Psoas muscle (tissue), 8 donors: ENCODE data around the gene KSR1. TPM values are rescaled to one million over a fixed set of nuclear protein-coding genes. Genes with fewer than 3 reads are reported as not detected.

Experiments
- ATAC-seq, 4 donors: fragments of 200-7000 bp; cut with Tn5 transposase; one replicate each; pipeline ENCODE4 v1.9.1; 2020; ENCODE audit warnings: moderate library complexity in 3 of 4, mild to moderate bottlenecking in 2 of 4
- DNase-seq, 2 donors: peaks; one replicate each; pipeline ENCODE4 v3.0.0-alpha.2; 2020
- H3K27ac ChIP-seq: fragments of 200-600 bp; one replicate; pipeline ENCODE4 v1.8.0; 2022
- H3K27me3 ChIP-seq, 3 donors: fragments of 200-600 bp in 1 of 3; one replicate each; pipeline versions ENCODE4 v1.6.1 to v1.8.0; 2013 to 2022; ENCODE audit warnings: low read length in 2 of 3, mild to moderate bottlenecking in 2 of 3, moderate library complexity in 1 of 3; ENCODE audit not compliant: insufficient read depth in 3 of 3
- H3K36me3 ChIP-seq, 2 donors: fragments of 200-600 bp in 1 of 2; one replicate each; pipeline versions ENCODE4 v1.6.1 to v1.8.0; 2013 to 2022; ENCODE audit warnings: low read depth in 1 of 2, mild to moderate bottlenecking in 1 of 2, moderate library complexity in 1 of 2; ENCODE audit not compliant: insufficient read depth in 1 of 2
- H3K4me1 ChIP-seq: fragments of 200-600 bp; one replicate; pipeline ENCODE4 v1.8.0; 2022
- H3K4me3 ChIP-seq: fragments of 200-600 bp; one replicate; pipeline ENCODE4 v1.8.0; 2022; ENCODE audit warnings: mild to moderate bottlenecking
- H3K9me3 ChIP-seq: fragments of 200-600 bp; one replicate; pipeline ENCODE4 v1.8.0; 2022
- CTCF ChIP-seq: fragments of 200-600 bp; IDR thresholded peaks from one replicate; pipeline ENCODE4 v1.8.0; 2022; ENCODE audit warnings: antibody characterized with exemption
- WGBS, 3 donors: extraction: QIAGEN DNeasy Blood & Tissue Kit; methylation state at CpG; one replicate each; pipeline versions ENCODE4 v1.1.6 to v1.1.7; 2013; 5-methylcytosine and 5-hydroxymethylcytosine counted together
- intact Hi-C, 2 donors: fragments of 100-400 bp; cut with DNase I; formaldehyde crosslinking; loops; one replicate each; pipeline versions ENCODE4 v1.11.0 to v1.14.2; 2022
- polyA plus RNA-seq, 3 donors: library from polyadenylated mRNA; stranded (reverse); fragments of 200-250 nt; gene quantifications; one replicate each; pipeline ENCODE4 v1.2.3, GENCODE V29; 2013
- total RNA-seq, 4 donors: library from RNA; stranded (reverse); fragmentation: NEBNext Ultra II Directional in 2 of 4; extraction: Animal tissue kit (Norgen Biotek cat#: 25700) in 2 of 4; gene quantifications; one replicate each; pipeline versions ENCODE4 v1.2.1 to v1.2.4, GENCODE V29; 2021 to 2023
- donor health status: healthy with polysubstance abuse.
- donor health status: DM: no; HTN: no; CAD: no; lungs with moderate emphysema.
- donor health status: Bipolar disorder and iron deficiency.
- donor health status: healthy.
- donor health status: DM: yes; HTN: yes; CAD: no.
- donor health status: DM: no; HTN: no; CAD: no.
- donor health status: DM: no; HTN: no; CAD: no.
- donor health status: DM: yes; HTN: yes; CAD: no.

Gene KSR1
- total and polyA plus RNA-seq, 7 donors: 7.8 to 93.0 (median 46.5) TPM

- no peak for TF ChIP-seq CTCF
- WGBS, 3 donors: 49 to 60% (median 54%) methylated on average over 2 of the region's 2 CpGs
- H3K4me3 ChIP-seq: no peak overlapping the region
- H3K36me3 ChIP-seq: no peaks in the 10 kb centered on the region
- H3K27ac ChIP-seq: no peak overlapping the region
- intact Hi-C loops: no loop called here
- DNase-seq (no peak), ATAC-seq (no peak)
- H3K9me3 ChIP-seq: no peaks in the 10 kb centered on the region
- peaks cover 5% of the 10 kb centered on the region for H3K4me1 ChIP-seq
- H3K27me3 ChIP-seq: no peaks in the 10 kb centered on the region
Observed at GRCh38 chr17:27413315-27413714, 42.9 kb upstream of the KSR1 start.

- DNase-seq: no peak
- no peak for TF ChIP-seq CTCF
- Histone ChIP-seq H3K9me3 (no peaks in the 10 kb centered on the region), H3K27ac (no peak overlapping the region), H3K4me1 (peaks cover 1% of the 10 kb centered on the region), H3K27me3 (no peaks in the 10 kb centered on the region), H3K4me3 (no peak overlapping the region), H3K36me3 (no peaks in the 10 kb centered on the region)
- 89 to 96% (median 90%) methylated on average over 3 of the region's 3 CpGs for WGBS, 3 donors
- intact Hi-C loops: no loop called here
- ATAC-seq: no peak
Observed at GRCh38 chr17:27413792-27414191, 42.5 kb upstream of the KSR1 start.

GRCh38 chr17:27414271-27414670 lies 42.0 kb upstream of the KSR1 start:
- no peak for DNase-seq
- Histone ChIP-seq H3K4me3 (no peak overlapping the region), H3K27ac (no peak overlapping the region), H3K27me3 (no peaks in the 10 kb centered on the region), H3K4me1 (no peaks in the 10 kb centered on the region), H3K36me3 (no peaks in the 10 kb centered on the region), H3K9me3 (no peaks in the 10 kb centered on the region)
- intact Hi-C loops: no loop called here
- WGBS, 3 donors: 76 to 80% (median 80%) methylated on average over 3 of the region's 3 CpGs
- TF ChIP-seq CTCF: no peak
- ATAC-seq: no peak

GRCh38 chr17:27414694-27415093 lies 41.6 kb upstream of the KSR1 start:
- intact Hi-C loops: no loop called here
- H3K4me1 ChIP-seq: no peaks in the 10 kb centered on the region
- DNase-seq: no peak
- no peak overlapping the region for H3K27ac ChIP-seq
- ATAC-seq: no peak
- H3K27me3 ChIP-seq: no peaks in the 10 kb centered on the region
- H3K9me3 ChIP-seq: no peaks in the 10 kb centered on the region
- H3K4me3 ChIP-seq: no peak overlapping the region
- H3K36me3 ChIP-seq: no peaks in the 10 kb centered on the region
- 69 to 82% (median 71%) methylated on average over 6 of the region's 6 CpGs for WGBS, 3 donors
- no peak for TF ChIP-seq CTCF

- Histone ChIP-seq H3K4me1 (no peaks in the 10 kb centered on the region), H3K9me3 (no peaks in the 10 kb centered on the region), H3K36me3 (no peaks in the 10 kb centered on the region), H3K27me3 (no peaks in the 10 kb centered on the region), H3K4me3 (no peak overlapping the region), H3K27ac (no peak overlapping the region)
- no peak for ATAC-seq
- no peak for TF ChIP-seq CTCF
- 59 to 72% (median 63%) methylated on average over 6 of the region's 6 CpGs for WGBS, 3 donors
- intact Hi-C loops: no loop called here
- no peak for DNase-seq
Observed at GRCh38 chr17:27415120-27415795, 41.0 kb upstream of the KSR1 start.
